Smooth muscle cell (in vitro differentiated cells): ENCODE data around the gene PRSS8. TPM values are rescaled to one million over a fixed set of nuclear protein-coding genes. Genes with fewer than 3 reads are reported as not detected.
"Not testable (repeated sequence)": the region's sequence is repeated elsewhere in the genome, so short reads cannot be mapped to it uniquely, and the experiment has no call there.

Experiments used
- DNase-seq: peaks from one replicate; lab custom pipeline; 2025; ENCODE audit not compliant: unreplicated experiment; lab: John Stamatoyannopoulos, UW
- H2AFZ ChIP-seq: fragments of 200-600 bp; sonication (generic); 2 replicates; pipeline ENCODE4 v1.6.0; 2016; ENCODE audit warnings: antibody characterized with exemption, low read depth, mild to moderate bottlenecking
- H3F3A ChIP-seq: fragments of 200-600 bp; sonication (generic); 2 replicates; pipeline ENCODE4 v1.6.0; 2017; ENCODE audit warnings: antibody characterized with exemption, low read depth
- H3K27ac ChIP-seq: fragments of 200-600 bp; sonication (generic); 2 replicates; pipeline ENCODE4 v1.5.1; 2016; ENCODE audit warnings: low read depth, mild to moderate bottlenecking
- H3K27me3 ChIP-seq: fragments of 200-600 bp; sonication (generic); 2 replicates; pipeline ENCODE4 v1.6.1; 2016; ENCODE audit warnings: low read depth, mild to moderate bottlenecking
- H3K36me3 ChIP-seq: fragments of 200-600 bp; sonication (generic); 2 replicates; pipeline ENCODE4 v1.5.1; 2016; ENCODE audit warnings: low read depth
- H3K4me1 ChIP-seq: fragments of 200-600 bp; sonication (generic); 2 replicates; pipeline ENCODE4 v1.5.1; 2016; ENCODE audit warnings: low read depth
- H3K4me2 ChIP-seq: fragments of 200-600 bp; sonication (generic); 2 replicates; pipeline ENCODE4 v1.6.0; 2016; ENCODE audit warnings: mild to moderate bottlenecking
- H3K4me3 ChIP-seq: fragments of 200-600 bp; sonication (generic); 2 replicates; pipeline ENCODE4 v1.5.1; 2016; ENCODE audit warnings: mild to moderate bottlenecking
- H3K79me2 ChIP-seq: fragments of 200-600 bp; sonication (generic); 2 replicates; pipeline ENCODE4 v1.6.0; 2016; ENCODE audit warnings: low read depth, mild to moderate bottlenecking
- H3K9ac ChIP-seq: fragments of 200-600 bp; sonication (generic); 2 replicates; pipeline ENCODE4 v1.6.0; 2016; ENCODE audit warnings: low read depth
- H3K9me3 ChIP-seq: fragments of 200-600 bp; sonication (generic); replicated peaks from 2 replicates; pipeline ENCODE4 v1.5.1; 2016; ENCODE audit warnings: low read depth
- H4K20me1 ChIP-seq: fragments of 200-600 bp; sonication (generic); 2 replicates; pipeline ENCODE4 v1.6.0; 2016; ENCODE audit warnings: low read depth
- WGBS: methylation state at CpG from one replicate; pipeline ENCODE4 v1.1.7; 2016; ENCODE audit warnings: low lambda C conversion rate; 5-methylcytosine and 5-hydroxymethylcytosine counted together
- polyA plus RNA-seq: library from polyadenylated mRNA; unstranded; fragments of >200 nt; fragmentation: Nextera tagmentation; extraction: Ambion mirVana; gene quantifications from 2 replicates; pipeline ENCODE4 v1.2.1, GENCODE V29; 2016
- total RNA-seq: library from RNA; depleted of rRNA; stranded (reverse); fragments of >200 nt; gene quantifications from 2 replicates; pipeline ENCODE4 v1.2.3, GENCODE V29; 2014
- TF ChIP-seq, protein P1 (sequence below): fragments of 200-600 bp; sonication (generic); IDR thresholded peaks from 2 replicates; pipeline ENCODE4 v1.5.1; 2017; ENCODE audit warnings: borderline replicate concordance, mild to moderate bottlenecking, antibody characterized with exemption; ENCODE audit not compliant: insufficient read depth, poor library complexity, severe bottlenecking

Gene PRSS8
- total and polyA plus RNA-seq, 2 experiments from 2014 or later = 13.9 to 17.3 TPM

DNA sequence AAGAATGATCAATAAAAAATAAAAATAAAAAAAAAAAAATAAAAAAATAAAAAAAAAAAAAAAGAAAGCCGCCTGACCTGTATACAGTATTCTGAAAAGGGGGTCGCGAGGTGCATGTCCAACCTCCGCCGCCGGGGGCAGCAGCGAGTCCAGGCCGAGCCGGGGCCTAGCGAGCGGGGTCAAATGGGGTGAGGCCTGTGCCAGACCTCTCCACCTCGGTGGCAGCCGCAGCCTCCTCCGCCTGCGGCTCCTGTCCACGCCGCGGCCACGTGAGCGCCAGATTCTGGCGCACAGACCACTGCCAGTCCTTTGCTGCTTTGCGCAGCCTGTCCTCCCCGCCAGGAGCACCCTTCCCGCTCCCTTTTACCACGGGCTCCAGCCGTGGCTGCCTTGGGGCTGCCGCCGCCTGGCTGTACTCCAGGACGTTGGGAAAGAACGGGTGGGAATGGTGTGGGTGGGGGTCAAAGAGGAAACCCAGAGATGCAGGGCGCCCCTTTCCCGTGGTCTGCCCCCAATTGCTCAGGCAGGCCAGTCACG, 29.8 kb downstream of the PRSS8 start:
- Histone ChIP-seq H3K36me3 (no peaks in the 10 kb centered on the region), H3K79me2 (peaks cover 15% of the 10 kb centered on the region), H3K4me2 (peak overlapping the region; percentile 69), H3K27ac (no peak overlapping the region), H3K4me3 (no peak overlapping the region), H4K20me1 (no peaks in the 10 kb centered on the region), H3K4me1 (peaks cover 4% of the 10 kb centered on the region), H2AFZ (peak overlapping the region; percentile 37), H3K27me3 (no peaks in the 10 kb centered on the region), H3K9ac (no peak overlapping the region), H3K9me3 (no peaks in the 10 kb centered on the region), H3F3A (no peaks in the 10 kb centered on the region)
- TF ChIP-seq, protein P1, sequence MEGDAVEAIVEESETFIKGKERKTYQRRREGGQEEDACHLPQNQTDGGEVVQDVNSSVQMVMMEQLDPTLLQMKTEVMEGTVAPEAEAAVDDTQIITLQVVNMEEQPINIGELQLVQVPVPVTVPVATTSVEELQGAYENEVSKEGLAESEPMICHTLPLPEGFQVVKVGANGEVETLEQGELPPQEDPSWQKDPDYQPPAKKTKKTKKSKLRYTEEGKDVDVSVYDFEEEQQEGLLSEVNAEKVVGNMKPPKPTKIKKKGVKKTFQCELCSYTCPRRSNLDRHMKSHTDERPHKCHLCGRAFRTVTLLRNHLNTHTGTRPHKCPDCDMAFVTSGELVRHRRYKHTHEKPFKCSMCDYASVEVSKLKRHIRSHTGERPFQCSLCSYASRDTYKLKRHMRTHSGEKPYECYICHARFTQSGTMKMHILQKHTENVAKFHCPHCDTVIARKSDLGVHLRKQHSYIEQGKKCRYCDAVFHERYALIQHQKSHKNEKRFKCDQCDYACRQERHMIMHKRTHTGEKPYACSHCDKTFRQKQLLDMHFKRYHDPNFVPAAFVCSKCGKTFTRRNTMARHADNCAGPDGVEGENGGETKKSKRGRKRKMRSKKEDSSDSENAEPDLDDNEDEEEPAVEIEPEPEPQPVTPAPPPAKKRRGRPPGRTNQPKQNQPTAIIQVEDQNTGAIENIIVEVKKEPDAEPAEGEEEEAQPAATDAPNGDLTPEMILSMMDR = peak; percentile 63
- peak; percentile 40 for DNase-seq
- 32% methylated on average over 33 of the region's 33 CpGs for WGBS

DNA sequence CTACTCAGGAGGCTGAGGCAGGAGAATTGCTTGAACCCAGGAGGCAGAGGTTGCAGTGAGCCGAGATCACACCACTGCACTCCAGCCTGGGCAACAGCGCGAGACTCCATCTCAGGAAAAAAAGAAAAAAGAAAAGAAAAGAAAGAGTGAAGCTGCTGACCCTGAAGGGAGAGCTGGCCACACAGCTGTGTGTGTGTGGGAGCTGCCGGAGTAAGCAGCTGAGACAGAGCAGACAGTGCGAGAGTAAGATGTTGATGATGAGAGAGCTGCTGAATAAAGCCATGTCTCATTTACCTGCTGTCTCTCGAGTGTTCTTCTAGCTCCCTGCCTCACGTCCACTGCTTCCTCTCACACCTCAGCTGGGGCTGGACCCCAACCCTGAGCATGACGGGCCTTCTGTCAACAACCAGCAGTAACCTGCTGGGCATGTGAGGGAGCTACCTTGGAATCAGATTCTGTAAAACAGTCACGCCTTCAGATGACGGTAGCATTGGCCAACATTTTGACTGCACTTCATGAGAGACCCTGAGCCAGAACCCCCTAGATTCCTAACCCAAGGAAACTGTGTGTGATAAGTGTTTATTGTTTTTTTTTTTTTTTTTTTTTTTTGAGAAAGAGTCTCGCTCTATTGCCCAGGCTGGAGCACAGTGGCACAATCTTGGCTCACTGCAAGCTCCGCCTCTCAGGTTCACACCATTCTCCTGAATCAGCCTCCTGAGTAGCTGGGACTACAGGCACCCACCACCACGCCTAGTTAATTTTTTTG, 34.5 kb downstream of the PRSS8 start:
- 85% methylated on average over 13 of the region's 13 CpGs for WGBS
- H3K79me2 ChIP-seq = not testable (repeated sequence)

DNA sequence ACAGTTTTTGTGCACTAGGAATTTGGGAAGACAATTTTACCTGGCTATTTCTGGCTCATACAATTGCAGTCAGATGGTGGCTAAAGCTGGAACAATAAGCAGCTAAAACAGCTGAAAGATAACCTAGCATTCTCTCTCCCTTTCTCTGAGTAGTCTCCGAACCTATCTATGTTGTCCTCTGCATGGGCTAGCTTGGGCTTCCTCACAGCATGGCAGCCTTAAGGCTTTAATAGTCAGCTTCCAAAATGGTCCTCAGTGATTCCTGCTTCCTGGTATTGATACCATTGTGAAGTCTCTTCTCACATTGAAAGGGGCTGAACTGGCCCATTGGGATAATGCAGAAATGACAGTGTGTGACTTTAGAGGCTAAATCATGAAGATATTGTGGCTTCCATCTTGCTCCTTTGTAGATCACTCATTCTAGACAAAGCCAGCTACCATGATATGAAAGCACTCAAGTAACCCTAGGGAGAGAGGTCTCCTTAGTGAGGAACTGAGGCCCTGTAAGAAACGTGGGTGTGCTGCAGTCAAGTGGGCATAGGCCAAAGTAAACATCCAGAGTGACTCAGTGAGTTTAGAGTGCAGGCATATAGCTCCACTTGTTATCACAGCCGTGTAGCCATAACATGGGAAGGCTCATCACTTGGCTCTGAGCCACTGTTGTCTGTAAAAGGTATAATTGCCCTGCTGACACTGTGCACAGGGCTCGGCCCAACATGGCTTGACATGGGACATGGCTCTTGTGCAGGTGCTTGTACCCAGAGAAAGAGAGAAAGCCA, 35.5 kb downstream of the PRSS8 start:
- H2AFZ ChIP-seq = no peak overlapping the region
- no peaks in the 10 kb centered on the region for H4K20me1 ChIP-seq
- WGBS = 57% methylated on average over 4 of the region's 4 CpGs
- H3K36me3 ChIP-seq = no peaks in the 10 kb centered on the region
- DNase-seq = no peak
- no peaks in the 10 kb centered on the region for H3K79me2 ChIP-seq
- no peaks in the 10 kb centered on the region for H3K4me1 ChIP-seq
- H3K9me3 ChIP-seq = no peaks in the 10 kb centered on the region
- H3K4me3 ChIP-seq = no peak overlapping the region
- H3K27ac ChIP-seq = no peak overlapping the region
- no peaks in the 10 kb centered on the region for H3K27me3 ChIP-seq
- TF ChIP-seq, protein P1 = no peak
- H3F3A ChIP-seq = no peaks in the 10 kb centered on the region
- H3K9ac ChIP-seq = no peak overlapping the region
- no peak overlapping the region for H3K4me2 ChIP-seq

More for the DNA sequence above, 34.5 kb downstream of the PRSS8 start:
- H2AFZ ChIP-seq, H3K9ac ChIP-seq, H3K4me3 ChIP-seq, H3K4me2 ChIP-seq, H4K20me1 ChIP-seq, H3K4me1 ChIP-seq, H3F3A ChIP-seq, H3K27me3 ChIP-seq, DNase-seq, H3K36me3 ChIP-seq, H3K27ac ChIP-seq, H3K9me3 ChIP-seq: not testable (repeated sequence)

DNA sequence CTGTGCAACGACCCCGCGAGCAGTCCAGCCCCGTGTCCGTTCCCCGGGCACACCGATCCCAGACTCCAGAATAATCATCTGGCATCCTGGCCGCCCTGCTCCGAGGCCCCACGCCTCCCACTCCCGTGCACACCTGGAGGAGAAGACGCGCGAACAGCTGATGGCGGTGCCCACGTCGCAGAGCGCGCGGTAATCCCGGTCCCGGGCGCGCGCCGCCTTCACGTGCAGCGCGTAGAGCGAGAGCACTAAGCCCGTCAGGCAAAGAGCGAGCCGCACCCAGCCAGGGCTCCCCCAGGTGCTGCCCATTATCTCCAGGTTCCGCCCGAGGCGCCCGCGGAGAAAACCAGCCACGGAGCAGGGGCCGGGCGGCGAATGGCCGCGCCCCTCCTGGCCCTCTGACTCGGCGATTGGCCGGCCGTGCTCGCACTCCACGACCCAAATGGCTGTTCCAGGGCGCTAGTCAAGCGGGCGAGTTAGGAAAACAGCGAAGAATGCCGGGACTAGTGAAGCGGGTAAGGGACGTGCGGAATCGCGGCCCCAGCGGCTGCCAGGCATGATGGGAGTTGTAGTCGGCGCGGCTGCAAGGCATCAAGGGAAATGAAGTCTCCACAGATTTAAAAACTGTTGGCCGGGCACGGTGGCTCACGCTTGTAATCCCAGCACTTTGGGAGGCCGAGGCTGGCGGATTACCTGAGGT, 41.0 kb downstream of the PRSS8 start, which contains the start of gene VKORC1:
Gene VKORC1 (minus strand): TSS at position 374 of the 697 bp plus-strand sequence. CDS start 68 bp downstream, at position 306.
- under 1% methylated on average over 67 of the region's 69 CpGs for WGBS
- no peaks in the 10 kb centered on the region for H3K9me3 ChIP-seq
- H3K4me3 ChIP-seq = peak within 1 kb of the TSS; percentile 87
- H3F3A ChIP-seq = no peaks in the 10 kb centered on the region
- H4K20me1 ChIP-seq = peaks cover 34% of the 10 kb centered on the region
- H3K9ac ChIP-seq = peak within 1 kb of the TSS; percentile 78
- peaks cover 30% of the 10 kb centered on the region for H3K79me2 ChIP-seq
- peak; percentile 71 for DNase-seq
- peak within 1 kb of the TSS; percentile 62 for H3K27ac ChIP-seq
- H3K4me1 ChIP-seq = no peaks in the 10 kb centered on the region
- peak within 1 kb of the TSS; percentile 45 for H2AFZ ChIP-seq
- peak within 1 kb of the TSS; percentile 98 for H3K4me2 ChIP-seq
- TF ChIP-seq, protein P1 = no peak
- no peaks in the 10 kb centered on the region for H3K36me3 ChIP-seq
- no peaks in the 10 kb centered on the region for H3K27me3 ChIP-seq
